ENCODE measurements around the gene TMIGD2.
"Not testable (repeated sequence)": the region's sequence is repeated elsewhere in the genome, so short reads cannot be mapped to it uniquely, and the experiment has no call there.

TMIGD2 gene

GRCh38 chr19:4266253-4267000 is 35.8 kb downstream of the TMIGD2 start:
- DNase-seq = peak; percentile 40 to 41

- DNase-seq = peak; percentile 5 to 8
Measured at GRCh38 chr19:4264812-4265211, 37.4 kb downstream of the TMIGD2 start.

- DNase-seq = peak; percentile 55 to 60
Measured at GRCh38 chr19:4260613-4261191, 41.5 kb downstream of the TMIGD2 start.

- no peak for DNase-seq
Measured at GRCh38 chr19:4258181-4258580, 44.0 kb downstream of the TMIGD2 start.

DNA sequence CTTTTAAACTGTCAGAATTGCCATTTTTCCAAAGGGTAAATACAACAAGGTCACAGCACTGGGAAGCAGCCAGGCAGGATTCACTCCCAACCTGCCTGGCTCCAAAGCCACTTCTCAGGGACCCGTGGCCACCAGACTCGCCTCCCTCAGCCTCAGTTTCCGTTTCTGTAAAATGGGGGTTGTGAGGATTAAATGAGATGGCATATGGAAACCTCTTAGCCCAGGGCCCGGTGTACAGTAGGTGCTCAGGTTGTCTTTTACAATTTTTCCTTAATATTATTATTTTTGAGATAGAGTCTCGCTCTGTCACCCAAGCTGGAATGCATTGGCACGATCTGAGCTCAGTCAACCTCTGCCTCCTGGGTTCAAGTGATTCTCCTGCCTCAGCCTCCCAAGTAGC is 45.2 kb downstream of the TMIGD2 start:
- DNase-seq = no peak

GRCh38 chr19:4256563-4256962 is 45.6 kb downstream of the TMIGD2 start:
- DNase-seq = peak in 1 of 2 experiments; percentile 14

DNA sequence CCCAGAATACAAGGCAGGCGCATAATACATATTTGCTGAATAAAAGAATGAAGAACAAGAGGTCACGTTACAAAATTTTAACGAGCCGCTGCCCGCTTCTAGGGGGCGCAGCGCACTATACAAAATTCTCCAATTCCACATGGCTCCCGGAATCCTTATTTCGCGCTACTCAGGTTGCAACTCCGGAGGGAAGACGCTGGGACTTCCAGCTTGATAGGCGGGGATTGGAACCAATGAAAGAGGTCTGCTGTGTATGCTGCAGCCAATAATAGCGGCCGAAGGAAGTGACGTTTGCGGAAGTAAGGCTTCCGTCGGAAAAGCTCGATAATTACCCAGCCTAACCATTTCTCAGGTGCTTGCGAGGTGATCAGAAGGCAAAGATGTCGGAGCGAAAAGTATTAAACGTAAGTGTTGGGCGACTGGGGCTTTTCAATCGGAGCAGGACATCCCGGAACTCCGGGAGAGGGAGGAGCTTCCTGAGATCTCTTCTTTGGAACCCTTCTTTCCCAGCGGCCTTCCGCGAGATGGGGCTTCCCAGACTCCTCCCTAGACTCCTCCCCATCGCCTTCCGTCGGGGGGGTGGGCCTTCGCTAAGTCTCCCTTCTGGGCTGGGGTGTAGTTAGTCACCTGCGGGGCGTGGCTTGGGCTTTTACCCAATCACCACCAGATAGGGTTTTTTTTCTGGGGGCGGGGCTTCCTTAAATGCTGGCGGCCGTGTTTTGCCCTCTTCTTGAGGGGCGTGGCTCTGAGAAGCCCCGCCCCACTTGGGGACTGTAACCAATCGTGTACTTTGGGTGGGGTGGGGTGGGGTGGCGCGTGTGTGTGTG is 55.2 kb downstream of the TMIGD2 start, which contains the start of gene YJU2:
TSS of gene YJU2 (plus strand) at position 314 of the 827 bp plus-strand sequence. CDS start at position 381, 67 bp downstream.
- peak; percentile 99 for DNase-seq

GRCh38 chr19:4245938-4246337 is 56.3 kb downstream of the TMIGD2 start:
- not testable (repeated sequence) for DNase-seq
